H1 (cell line): ENCODE data around the gene TRMT44. TPM values are rescaled to one million over a fixed set of nuclear protein-coding genes. Genes with fewer than 3 reads are reported as not detected.

Source experiments
- CTCF ChIA-PET: fragments of 300-600 bp; sonication (Branson Sonifier 250); formaldehyde crosslinking; loops from one replicate; lab custom pipeline; 2021; ENCODE audit not compliant: partially characterized antibody; lab: Charles Lee
- POLR2A ChIA-PET: fragments of 300-600 bp; sonication (Branson Sonifier 250); formaldehyde crosslinking; loops from one replicate; lab custom pipeline; 2021; ENCODE audit warnings: inconsistent platforms; ENCODE audit not compliant: partially characterized antibody; lab: Charles Lee
- DNase-seq, 2 experiments: peaks; one replicate each; pipeline versions ENCODE4 v3.0.0 to v3.0.0-alpha.2; 2010 to 2022; ENCODE audit warnings: low spot score in 2 of 2, low read depth in 1 of 2, mixed read lengths in 1 of 2
- FAIRE-seq: peaks from 2 replicates; lab custom pipeline; 2011; peaks lifted over from hg19 to GRCh38; lab: Jason Lieb, UNC
- H2AFZ ChIP-seq: 2 replicates; pipeline ENCODE4 v1.8.1; 2012; ENCODE audit warnings: low read length, inconsistent platforms
- H2AK5ac ChIP-seq: 2 replicates; pipeline ENCODE4 v1.6.1; 2013; ENCODE audit warnings: low read depth, low read length
- H2BK120ac ChIP-seq: replicated peaks from 2 replicates; pipeline ENCODE3; 2013; ENCODE audit warnings: low read depth, low read length, inconsistent platforms
- H2BK12ac ChIP-seq: 2 replicates; pipeline ENCODE4 v1.6.1; 2013; ENCODE audit warnings: low read depth, low read length
- H2BK15ac ChIP-seq: 2 replicates; pipeline ENCODE4 v1.6.1; 2013; ENCODE audit warnings: low read length
- H2BK20ac ChIP-seq: 2 replicates; pipeline ENCODE4 v1.6.1; 2013; ENCODE audit warnings: low read length
- H2BK5ac ChIP-seq: 2 replicates; pipeline ENCODE4 v1.6.1; 2013; ENCODE audit warnings: low read depth, low read length
- H3K14ac ChIP-seq: 2 replicates; pipeline ENCODE4 v1.6.1; 2013; ENCODE audit warnings: inconsistent platforms; ENCODE audit not compliant: insufficient read length
- H3K18ac ChIP-seq: 2 replicates; pipeline ENCODE4 v1.6.1; 2013; ENCODE audit warnings: low read length; ENCODE audit errors: extremely low read depth
- H3K23ac ChIP-seq: 2 replicates; pipeline ENCODE4 v1.6.1; 2013; ENCODE audit warnings: inconsistent platforms; ENCODE audit not compliant: insufficient read length
- H3K23me2 ChIP-seq: 2 replicates; pipeline ENCODE4 v1.6.1; 2013; ENCODE audit warnings: low read depth, low read length
- H3K27ac ChIP-seq: 2 replicates; pipeline ENCODE4 v1.6.1; 2011; ENCODE audit warnings: low read depth, low read length, inconsistent platforms
- H3K27me3 ChIP-seq, 4 experiments: replicated peaks in 1 of 4; 1 replicate in 1 of 4; 2 replicates in 3 of 4; pipeline versions ENCODE4 v1.6.1 to v1.8.1; 2011 to 2013; ENCODE audit warnings: low read length in 3 of 4, mild to moderate bottlenecking in 3 of 4, inconsistent platforms in 2 of 4, mixed read lengths in 2 of 4, moderate library complexity in 1 of 4; ENCODE audit not compliant: control insufficient read depth in 3 of 4, insufficient read depth in 3 of 4; ENCODE audit errors: extremely low read depth in 1 of 4
- H3K36me3 ChIP-seq, 4 experiments: 2 replicates each; pipeline versions ENCODE4 v1.6.1 to v1.8.1; 2011 to 2013; ENCODE audit warnings: mild to moderate bottlenecking in 4 of 4, low read length in 3 of 4, moderate library complexity in 2 of 4, control low read depth in 1 of 4, inconsistent platforms in 1 of 4; ENCODE audit not compliant: insufficient read depth in 4 of 4, control insufficient read depth in 2 of 4
- H3K4ac ChIP-seq: replicated peaks from 2 replicates; pipeline ENCODE3; 2013; ENCODE audit warnings: low read length, low read depth, mixed read lengths, inconsistent platforms; ENCODE audit not compliant: insufficient read length
- H3K4me1 ChIP-seq, 4 experiments: replicated peaks in 1 of 4; 1 replicate in 1 of 4; 2 replicates in 3 of 4; pipeline versions ENCODE4 v1.6.1 to v1.8.1; 2011 to 2013; ENCODE audit warnings: low read length in 3 of 4, inconsistent platforms in 2 of 4, mixed read lengths in 1 of 4; ENCODE audit not compliant: insufficient read depth in 4 of 4, control insufficient read depth in 3 of 4
- H3K4me2 ChIP-seq, 2 experiments: 2 replicates each; pipeline versions ENCODE4 v1.6.1 to v1.8.1; 2011 to 2013; ENCODE audit warnings: low read depth in 2 of 2, low read length in 2 of 2, control low read depth in 1 of 2, inconsistent platforms in 1 of 2, mild to moderate bottlenecking in 1 of 2; ENCODE audit not compliant: insufficient read depth in 1 of 2
- H3K4me3 ChIP-seq, 4 experiments: fragments of 200-600, 300-600 bp in 1 of 4; sonication (generic), shearing (Covaris generic), sonication (Bioruptor Twin) in 1 of 4; 2 replicates each; pipeline versions ENCODE4 v1.5.1 to v1.8.1; 2011 to 2016; ENCODE audit warnings: low read length in 4 of 4, low read depth in 3 of 4, control low read depth in 2 of 4, inconsistent platforms in 2 of 4, mild to moderate bottlenecking in 2 of 4, mixed read lengths in 1 of 4, moderate library complexity in 1 of 4; ENCODE audit not compliant: insufficient read depth in 2 of 4; ENCODE audit errors: extremely low read depth in 1 of 4
- H3K56ac ChIP-seq: replicated peaks from 2 replicates; pipeline ENCODE3; 2013; ENCODE audit warnings: low read depth, mild to moderate bottlenecking, mixed read lengths, low read length, inconsistent platforms; ENCODE audit not compliant: insufficient read length
- H3K79me1 ChIP-seq: 2 replicates; pipeline ENCODE4 v1.6.1; 2013; ENCODE audit warnings: low read depth, low read length, control low read depth
- H3K79me2 ChIP-seq, 2 experiments: 2 replicates each; pipeline versions ENCODE4 v1.6.1 to v1.8.1; 2012 to 2013; ENCODE audit warnings: low read length in 2 of 2, mild to moderate bottlenecking in 2 of 2, inconsistent platforms in 1 of 2; ENCODE audit not compliant: insufficient read depth in 2 of 2, control insufficient read depth in 1 of 2
- H3K9ac ChIP-seq, 4 experiments: replicated peaks in 1 of 4; 1 replicate in 1 of 4; 2 replicates in 3 of 4; pipeline versions ENCODE4 v1.6.1 to v1.8.1; 2011 to 2013; ENCODE audit warnings: low read depth in 3 of 4, low read length in 3 of 4, control low read depth in 2 of 4, mild to moderate bottlenecking in 2 of 4, moderate library complexity in 2 of 4, inconsistent platforms in 1 of 4; ENCODE audit errors: extremely low read depth in 1 of 4
- H3K9me3 ChIP-seq, 2 experiments: 2 replicates each; pipeline versions ENCODE4 v1.6.1 to v1.8.1; 2012 to 2013; ENCODE audit warnings: mild to moderate bottlenecking in 2 of 2, moderate library complexity in 2 of 2, control low read depth in 1 of 2, inconsistent platforms in 1 of 2, low read depth in 1 of 2, low read length in 1 of 2, mixed read lengths in 1 of 2; ENCODE audit not compliant: insufficient read depth in 2 of 2
- H4K20me1 ChIP-seq, 2 experiments: replicated peaks in 1 of 2; 2 replicates each; pipeline versions ENCODE3 to v1.8.1; 2011 to 2013; ENCODE audit warnings: inconsistent platforms in 2 of 2, low read length in 2 of 2, mild to moderate bottlenecking in 1 of 2; ENCODE audit not compliant: insufficient read depth in 2 of 2, control insufficient read depth in 1 of 2
- H4K5ac ChIP-seq: 2 replicates; pipeline ENCODE4 v1.6.1; 2013; ENCODE audit warnings: low read length, low read depth, mixed read lengths, inconsistent platforms; ENCODE audit not compliant: insufficient read length
- H4K8ac ChIP-seq: 2 replicates; pipeline ENCODE4 v1.8.0; 2013; ENCODE audit warnings: mild to moderate bottlenecking, moderate library complexity, low read length, inconsistent platforms; ENCODE audit not compliant: insufficient read depth; ENCODE audit errors: extremely low read depth
- H4K91ac ChIP-seq: replicated peaks from 2 replicates; pipeline ENCODE3; 2013; ENCODE audit warnings: low read length, mixed read lengths, inconsistent platforms; ENCODE audit not compliant: insufficient read length
- BACH1 ChIP-seq: IDR thresholded peaks from 2 replicates; pipeline ENCODE4 v1.6.1; 2012; ENCODE audit warnings: low read length, improper control_type of control experiment
- CBX5 ChIP-seq: fragments of 300-800, 300-1000 bp; sonication (generic); IDR thresholded peaks from 2 replicates; pipeline ENCODE4 v1.7.1; 2016; ENCODE audit warnings: antibody characterized with exemption, low read length, low read depth
- E2F6 ChIP-seq: IDR thresholded peaks from 2 replicates; pipeline ENCODE4 v1.6.1; 2012; ENCODE audit warnings: inconsistent platforms
- EGR1 ChIP-seq: IDR thresholded peaks from 2 replicates; pipeline ENCODE4 v1.6.1; 2011; ENCODE audit warnings: low read depth, low read length, borderline replicate concordance
- EP300 ChIP-seq, 2 experiments: IDR thresholded peaks; 1 replicate in 1 of 2; 2 replicates in 1 of 2; pipeline ENCODE4 v1.6.1; 2011 to 2012; ENCODE audit warnings: low read depth in 2 of 2, low read length in 2 of 2, mild to moderate bottlenecking in 2 of 2, borderline replicate concordance in 1 of 2, inconsistent platforms in 1 of 2, moderate library complexity in 1 of 2
- EZH2 ChIP-seq: fragments of 200-600 bp; sonication (generic); IDR thresholded peaks from 2 replicates; pipeline ENCODE4 v1.7.1; 2012; ENCODE audit warnings: low read depth, mild to moderate bottlenecking, moderate library complexity, low read length, inconsistent platforms; ENCODE audit not compliant: severe bottlenecking
- KDM1A ChIP-seq: fragments of 200-600, 300-600 bp; sonication (generic); IDR thresholded peaks from 2 replicates; pipeline ENCODE4 v1.7.1; 2016; ENCODE audit warnings: mild to moderate bottlenecking, low read length, borderline replicate concordance
- POLR2A ChIP-seq, 2 experiments: IDR thresholded peaks; 1 replicate in 1 of 2; 2 replicates in 1 of 2; pipeline ENCODE4 v1.6.1; 2011; ENCODE audit warnings: low read depth in 2 of 2, low read length in 2 of 2, mild to moderate bottlenecking in 2 of 2; ENCODE audit errors: control extremely low read depth in 1 of 2
- SAP30 ChIP-seq: fragments of 300-600 bp; sonication (generic); IDR thresholded peaks from 2 replicates; pipeline ENCODE4 v1.7.1; 2012; ENCODE audit warnings: low read length, moderate library complexity, mild to moderate bottlenecking, inconsistent platforms; ENCODE audit not compliant: insufficient read depth, insufficient replicate concordance
- SP4 ChIP-seq: IDR thresholded peaks from 2 replicates; pipeline ENCODE4 v1.6.1; 2012; ENCODE audit warnings: low read length, inconsistent platforms
- TAF1 ChIP-seq: IDR thresholded peaks from 2 replicates; pipeline ENCODE4 v1.6.1; 2011; ENCODE audit warnings: mild to moderate bottlenecking, low read depth, low read length
- ZNF274 ChIP-seq: IDR thresholded peaks from 2 replicates; pipeline ENCODE4 v1.7.0; 2012; ENCODE audit warnings: low read length, borderline replicate concordance; ENCODE audit errors: extremely low read depth
- WGBS, 2 experiments: shearing (Covaris generic) in 1 of 2; methylation state at CpG; one replicate each; pipeline versions ENCODE4 v1.1.6 to v1.1.7; 2013 to 2015; ENCODE audit warnings: low lambda C conversion rate in 2 of 2, mixed read lengths in 2 of 2, inconsistent platforms in 1 of 2, low coverage in 1 of 2, missing lambda C conversion rate in 1 of 2; ENCODE audit not compliant: insufficient replicate concordance in 2 of 2, insufficient coverage in 1 of 2, insufficient read length in 1 of 2; ENCODE audit errors: extremely low coverage in 1 of 2, missing lambda C conversion rate in 1 of 2; 5-methylcytosine and 5-hydroxymethylcytosine counted together
- polyA plus RNA-seq, 7 experiments: library from polyadenylated mRNA; depleted of rRNA in 3 of 7; stranded (reverse) in 5 of 7; unstranded in 2 of 7; fragments of >200 nt in 5 of 7; fragments of 200-250 nt in 2 of 7; gene quantifications; 1 replicate in 5 of 7; 2 replicates in 1 of 7; 4 replicates in 1 of 7; pipeline versions ENCODE4 v1.2.1 to v1.2.3, GENCODE V29; 2011 to 2013; ENCODE audit warnings: missing spikeins in 2 of 7, mixed read lengths in 2 of 7
- total RNA-seq: library from RNA; stranded (reverse); fragmentation: NEBNext Ultra II Directional; extraction: Animal tissue kit (Norgen Biotek cat#: 25700); gene quantifications from 2 replicates; pipeline ENCODE4 v1.2.1, GENCODE V29; 2021

TRMT44 gene
- total and polyA plus RNA-seq, 2 of the 8 experiments (the other 6 are each of a cell fraction or from before 2014, with no cell fraction given), result 8.6 to 23.9 TPM

DNA sequence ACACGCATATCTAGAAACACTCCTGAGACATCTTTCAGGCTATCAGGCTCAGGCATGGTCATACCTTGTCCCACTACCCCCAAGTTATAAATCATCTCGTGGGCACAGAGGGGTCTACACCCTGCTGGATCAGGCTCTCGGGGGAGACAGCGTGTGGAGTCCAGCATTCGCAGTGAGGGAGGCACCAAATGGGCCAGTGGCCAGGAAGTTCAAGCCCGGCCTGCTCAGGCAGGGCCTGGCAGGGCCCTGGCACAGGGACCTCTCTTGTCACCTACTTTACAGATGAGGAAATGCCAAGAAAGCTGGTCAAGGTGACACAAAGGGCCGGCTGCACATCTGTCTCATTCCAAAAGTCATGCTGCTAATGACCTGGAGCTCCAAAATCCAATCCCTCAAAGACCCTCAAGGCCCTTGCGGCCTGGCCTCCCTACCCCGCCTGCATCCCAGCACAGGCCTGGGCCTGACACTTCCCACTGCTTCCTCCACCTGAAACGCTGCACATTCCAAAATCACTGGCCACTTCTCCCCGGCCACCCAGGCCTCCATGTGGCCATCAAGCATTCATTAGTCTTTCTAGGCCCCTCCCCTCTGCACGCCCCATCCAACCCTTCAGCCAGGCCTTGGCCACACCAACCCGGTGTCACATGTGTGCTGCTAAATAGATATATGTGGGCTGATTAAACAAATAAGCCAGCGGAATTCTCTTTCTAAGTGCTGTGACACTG, 35.6 kb upstream of the TRMT44 start:
- Histone ChIP-seq H2BK120ac (no peak overlapping the region), H2AFZ (no peak overlapping the region), H3K36me3 (peaks cover 0 to 3% (median 0%) of the 10 kb centered on the region in 4 experiments; a peak in 1 of 8 replicates), H2BK20ac (no peak overlapping the region), H2BK12ac (0 out of 2 replicates have a peak overlapping the region, but pooled peaks have one; percentile 9), H4K20me1 (no peaks in the 10 kb centered on the region), H3K27ac (no peak overlapping the region), H3K79me2 (no peaks in the 10 kb centered on the region), H3K56ac (no peak overlapping the region), H3K23ac (no peak overlapping the region), H4K8ac (no peak overlapping the region), H3K4me3 (no peak overlapping the region), H3K9ac (no peak overlapping the region), H3K23me2 (no peaks in the 10 kb centered on the region), H4K5ac (no peak overlapping the region), H3K4ac (no peak overlapping the region), H3K4me1 (peaks cover 0 to under 1% (median 0%) of the 10 kb centered on the region in 4 experiments; a peak in 3 of 7 replicates), H3K79me1 (no peaks in the 10 kb centered on the region), H3K4me2 (no peak overlapping the region), H3K18ac (no peak overlapping the region), H3K14ac (no peak overlapping the region), H2BK5ac (no peak overlapping the region), H3K9me3 (no peaks in the 10 kb centered on the region; a peak in 1 of 4 replicates), H4K91ac (no peak overlapping the region), H3K27me3 (no peaks in the 10 kb centered on the region), H2AK5ac (no peak overlapping the region), H2BK15ac (no peak overlapping the region)
- 92% methylated on average over 14 of the region's 14 CpGs; no CpG with 5 or more reads in 1 of the 2 experiments for WGBS, 2 experiments
- no peak for DNase-seq
- POLR2A ChIA-PET, result no interaction called here
- FAIRE-seq, result no peak
- CTCF ChIA-PET, result interaction anchor here (1.1 to 4.4 kb wide), 5 partner anchors 11 to 164 kb away, joined by 4 to 48 read pairs (median 8); no protein-coding TSS in a partner anchor
- TF ChIP-seq SAP30 (no peak), TAF1 (no peak), POLR2A (IDR thresholded peaks at IDR 0.05; ENCODE audit: control extremely low read depth in 1 of 2, low read depth in 2 of 2, low read length in 2 of 2) (no peak), ZNF274 (no peak), KDM1A (no peak), EZH2 (no peak), BACH1 (no peak), SP4 (no peak), EGR1 (no peak), E2F6 (no peak), EP300 (IDR thresholded peaks at IDR 0.05; ENCODE audit: borderline replicate concordance in 1 of 2, low read depth in 2 of 2, low read length in 2 of 2) (no peak), CBX5 (no peak)
